ENCODE measurements around the gene ERCC6L2. TPM values are rescaled to one million over a fixed set of nuclear protein-coding genes. Genes with fewer than 3 reads are reported as not detected.

Gene ERCC6L2
- polyA plus RNA-seq, 2 of the 4 experiments (the other 2 are of a cell fraction), result 13.3 to 36.7 TPM

DNA sequence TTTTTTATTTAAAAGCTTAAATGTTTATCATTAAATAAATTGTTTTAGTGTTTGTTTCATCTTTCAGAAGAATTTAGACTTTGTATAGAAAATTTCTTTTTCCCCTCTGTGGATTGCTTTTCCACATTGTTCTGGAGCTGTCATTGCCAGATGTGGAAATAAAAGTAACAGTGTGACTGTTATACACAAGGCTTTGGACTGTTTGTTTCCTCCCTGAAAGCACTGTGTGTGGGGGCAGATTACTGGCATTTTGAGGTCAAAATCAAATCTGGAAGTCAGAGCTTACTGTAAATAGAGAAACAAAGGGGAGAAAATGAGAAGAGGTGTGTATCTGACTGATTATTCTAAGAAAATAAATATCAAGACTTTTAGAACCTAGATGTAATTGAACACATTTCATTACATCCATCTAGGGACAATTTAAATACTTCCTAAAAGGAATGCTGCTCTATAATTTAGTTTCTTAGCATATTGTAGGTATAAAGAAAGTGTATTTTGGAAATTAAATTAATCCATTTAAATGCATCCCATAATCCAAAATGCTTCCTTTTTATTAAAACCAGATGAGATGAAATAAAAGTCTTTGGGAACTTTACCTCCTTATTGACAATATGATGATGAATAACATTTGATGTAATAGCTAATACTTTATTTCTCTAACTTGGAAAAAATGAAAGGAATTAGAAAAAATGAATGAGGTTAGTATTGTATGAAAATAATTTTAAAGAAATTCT lies 51.9 kb downstream of the ERCC6L2 start:
- no peak for DNase-seq (ENCODE audit: low read depth in 1 of 2, low spot score in 1 of 2)
- Histone ChIP-seq H3K4me3 (no peak overlapping the region), H3K27ac (no peak overlapping the region), H3K4me1 (no peaks in the 10 kb centered on the region), H3K4me2 (no peak overlapping the region), H3K9me3 (no peaks in the 10 kb centered on the region)
- CTCF ChIA-PET, result interaction anchor here (1.1 kb wide), 1 partner anchor 291 kb away, joined by 4 read pairs; no protein-coding TSS in a partner anchor
- no peak for ATAC-seq
- FAIRE-seq, result no peak
- POLR2A ChIA-PET, result interaction anchor here (0.6 kb wide), 1 partner anchor 182 kb away, joined by 11 read pairs; no protein-coding TSS in a partner anchor
- TF ChIP-seq ZNF302 (CRISPR knock-in tag; IDR thresholded peaks at IDR 0.05) (no peak), KDM5A (IDR thresholded peaks at IDR 0.05) (no peak), SMC3 (IDR thresholded peaks at IDR 0.05) (no peak), CBX8 (IDR thresholded peaks at IDR 0.05) (no peak), MAZ (IDR thresholded peaks at IDR 0.05; ENCODE audit: borderline replicate concordance, low read depth, low read length) (no peak), HEYL (CRISPR knock-in tag; IDR thresholded peaks at IDR 0.05) (no peak), ZSCAN20 (CRISPR knock-in tag; IDR thresholded peaks at IDR 0.05) (no peak), JUNB (IDR thresholded peaks at IDR 0.05) (no peak), MAFK (IDR thresholded peaks at IDR 0.05; ENCODE audit: partially characterized antibody) (no peak), RAD21 (conservative IDR thresholded peaks at IDR 0.05 in 1 of 2, IDR thresholded peaks at IDR 0.05 in 1 of 2) (no peak), NR3C1 (IDR thresholded peaks at IDR 0.05) (no peak), TP53 (CRISPR knock-in tag; IDR thresholded peaks at IDR 0.05) (no peak), JUN (IDR thresholded peaks at IDR 0.05) (no peak), CEBPB (IDR thresholded peaks at IDR 0.05) (no peak), HOXB5 (CRISPR knock-in tag; IDR thresholded peaks at IDR 0.05) (no peak), NPAS2 (CRISPR knock-in tag; IDR thresholded peaks at IDR 0.05; ENCODE audit: borderline replicate concordance) (no peak)
- TF ChIP-seq, protein P1, sequence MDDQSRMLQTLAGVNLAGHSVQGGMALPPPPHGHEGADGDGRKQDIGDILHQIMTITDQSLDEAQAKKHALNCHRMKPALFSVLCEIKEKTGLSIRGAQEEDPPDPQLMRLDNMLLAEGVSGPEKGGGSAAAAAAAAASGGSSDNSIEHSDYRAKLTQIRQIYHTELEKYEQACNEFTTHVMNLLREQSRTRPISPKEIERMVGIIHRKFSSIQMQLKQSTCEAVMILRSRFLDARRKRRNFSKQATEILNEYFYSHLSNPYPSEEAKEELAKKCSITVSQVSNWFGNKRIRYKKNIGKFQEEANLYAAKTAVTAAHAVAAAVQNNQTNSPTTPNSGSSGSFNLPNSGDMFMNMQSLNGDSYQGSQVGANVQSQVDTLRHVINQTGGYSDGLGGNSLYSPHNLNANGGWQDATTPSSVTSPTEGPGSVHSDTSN (IDR thresholded peaks at IDR 0.05), result no peak
- TF ChIP-seq, protein P2, sequence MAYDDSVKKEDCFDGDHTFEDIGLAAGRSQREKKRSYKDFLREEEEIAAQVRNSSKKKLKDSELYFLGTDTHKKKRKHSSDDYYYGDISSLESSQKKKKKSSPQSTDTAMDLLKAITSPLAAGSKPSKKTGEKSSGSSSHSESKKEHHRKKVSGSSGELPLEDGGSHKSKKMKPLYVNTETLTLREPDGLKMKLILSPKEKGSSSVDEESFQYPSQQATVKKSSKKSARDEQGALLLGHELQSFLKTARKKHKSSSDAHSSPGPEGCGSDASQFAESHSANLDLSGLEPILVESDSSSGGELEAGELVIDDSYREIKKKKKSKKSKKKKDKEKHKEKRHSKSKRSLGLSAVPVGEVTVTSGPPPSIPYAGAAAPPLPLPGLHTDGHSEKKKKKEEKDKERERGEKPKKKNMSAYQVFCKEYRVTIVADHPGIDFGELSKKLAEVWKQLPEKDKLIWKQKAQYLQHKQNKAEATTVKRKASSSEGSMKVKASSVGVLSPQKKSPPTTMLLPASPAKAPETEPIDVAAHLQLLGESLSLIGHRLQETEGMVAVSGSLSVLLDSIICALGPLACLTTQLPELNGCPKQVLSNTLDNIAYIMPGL (CRISPR knock-in tag; IDR thresholded peaks at IDR 0.05; ENCODE audit: borderline replicate concordance), result no peak
- TF ChIP-seq, protein P3, sequence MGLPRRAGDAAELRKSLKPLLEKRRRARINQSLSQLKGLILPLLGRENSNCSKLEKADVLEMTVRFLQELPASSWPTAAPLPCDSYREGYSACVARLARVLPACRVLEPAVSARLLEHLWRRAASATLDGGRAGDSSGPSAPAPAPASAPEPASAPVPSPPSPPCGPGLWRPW (IDR thresholded peaks at IDR 0.05), result no peak

DNA sequence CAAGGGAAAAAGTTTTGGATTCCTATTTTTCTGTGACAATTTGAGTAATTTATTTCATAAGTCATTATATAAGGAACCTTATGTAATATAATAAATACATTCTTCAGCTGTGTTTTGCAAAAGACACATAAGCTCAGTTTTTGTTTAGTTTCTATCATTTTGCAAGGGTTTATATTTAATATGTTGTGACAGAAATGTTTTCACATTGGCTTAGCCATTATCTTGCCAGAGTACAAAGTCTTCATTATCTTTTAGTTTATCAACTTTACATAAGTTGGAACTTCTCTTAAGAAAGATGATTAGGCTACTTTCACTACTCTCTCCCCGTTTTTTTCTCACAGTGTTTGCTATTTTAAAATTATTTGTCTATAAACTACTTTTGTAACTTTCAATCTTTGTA lies 54.8 kb downstream of the ERCC6L2 start:
- H3K4me2 ChIP-seq, result no peak overlapping the region
- CTCF ChIA-PET, result no interaction called here
- POLR2A ChIA-PET, result no interaction called here
- H3K9me3 ChIP-seq, result no peaks in the 10 kb centered on the region
- WGBS (ENCODE audit: missing lambda C conversion rate), result 74% methylated on average over 1 of the region's 1 CpG
- no peak overlapping the region for H3K4me3 ChIP-seq
- no peak for TF ChIP-seq CHD2 (IDR thresholded peaks at IDR 0.05; ENCODE audit: low read length, partially characterized antibody)
- TF ChIP-seq POLR2A (IDR thresholded peaks at IDR 0.05; ENCODE audit: low read length), result no peak
- no peak for TF ChIP-seq RNF2 (IDR thresholded peaks at IDR 0.05; ENCODE audit: borderline replicate concordance, low read depth)
- no peak for TF ChIP-seq NFE2L2 (conservative IDR thresholded peaks at IDR 0.05; ENCODE audit: low read length)
- TF ChIP-seq CBX8 (IDR thresholded peaks at IDR 0.05), result no peak
- DNase-seq (ENCODE audit: low read depth in 1 of 2, low spot score in 1 of 2) (no peak), ATAC-seq (no peak), FAIRE-seq (no peak)
- no peaks in the 10 kb centered on the region for H3K4me1 ChIP-seq
- H3K27ac ChIP-seq, result no peak overlapping the region

All from A549 (cell line).